ENCODE measurements around the gene PRKCQ.

DNA sequence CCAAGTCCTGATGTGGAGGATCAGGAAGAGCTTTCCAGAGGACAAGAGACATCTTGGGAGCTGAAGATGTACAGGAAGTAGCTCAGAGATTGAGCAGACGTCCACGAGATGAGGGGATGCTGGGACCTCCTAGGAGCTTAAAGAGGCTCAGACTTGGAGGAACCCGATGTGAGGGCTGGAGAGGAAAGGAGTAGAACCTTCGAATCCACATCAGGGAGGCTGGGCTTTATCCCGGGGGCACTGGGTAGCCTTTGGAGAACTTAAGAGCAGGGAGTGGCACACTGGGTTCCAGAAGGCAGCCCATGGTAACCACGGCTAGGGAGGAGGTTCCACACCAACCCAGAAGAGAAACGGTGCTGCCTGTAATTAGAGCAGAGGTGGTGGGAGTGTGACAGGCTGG, 10.8 kb downstream of the PRKCQ start:
- TF ChIP-seq, protein P1, sequence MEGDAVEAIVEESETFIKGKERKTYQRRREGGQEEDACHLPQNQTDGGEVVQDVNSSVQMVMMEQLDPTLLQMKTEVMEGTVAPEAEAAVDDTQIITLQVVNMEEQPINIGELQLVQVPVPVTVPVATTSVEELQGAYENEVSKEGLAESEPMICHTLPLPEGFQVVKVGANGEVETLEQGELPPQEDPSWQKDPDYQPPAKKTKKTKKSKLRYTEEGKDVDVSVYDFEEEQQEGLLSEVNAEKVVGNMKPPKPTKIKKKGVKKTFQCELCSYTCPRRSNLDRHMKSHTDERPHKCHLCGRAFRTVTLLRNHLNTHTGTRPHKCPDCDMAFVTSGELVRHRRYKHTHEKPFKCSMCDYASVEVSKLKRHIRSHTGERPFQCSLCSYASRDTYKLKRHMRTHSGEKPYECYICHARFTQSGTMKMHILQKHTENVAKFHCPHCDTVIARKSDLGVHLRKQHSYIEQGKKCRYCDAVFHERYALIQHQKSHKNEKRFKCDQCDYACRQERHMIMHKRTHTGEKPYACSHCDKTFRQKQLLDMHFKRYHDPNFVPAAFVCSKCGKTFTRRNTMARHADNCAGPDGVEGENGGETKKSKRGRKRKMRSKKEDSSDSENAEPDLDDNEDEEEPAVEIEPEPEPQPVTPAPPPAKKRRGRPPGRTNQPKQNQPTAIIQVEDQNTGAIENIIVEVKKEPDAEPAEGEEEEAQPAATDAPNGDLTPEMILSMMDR (conservative IDR thresholded peaks at IDR 0.05; ENCODE audit: low read length): no peak
- TF ChIP-seq EZH2phosphoT487 (IDR thresholded peaks at IDR 0.05; ENCODE audit: borderline replicate concordance, low read depth, low read length): no peak

Data from OCI-LY7 (cell line).